IPS-NIHi11 (cell line): ENCODE measurements around the gene TLR5.

Experiments used
- DNase-seq: peaks from one replicate; pipeline ENCODE4 v3.0.0; 2012; ENCODE audit warnings: mixed read lengths, low spot score

TLR5 gene

DNA sequence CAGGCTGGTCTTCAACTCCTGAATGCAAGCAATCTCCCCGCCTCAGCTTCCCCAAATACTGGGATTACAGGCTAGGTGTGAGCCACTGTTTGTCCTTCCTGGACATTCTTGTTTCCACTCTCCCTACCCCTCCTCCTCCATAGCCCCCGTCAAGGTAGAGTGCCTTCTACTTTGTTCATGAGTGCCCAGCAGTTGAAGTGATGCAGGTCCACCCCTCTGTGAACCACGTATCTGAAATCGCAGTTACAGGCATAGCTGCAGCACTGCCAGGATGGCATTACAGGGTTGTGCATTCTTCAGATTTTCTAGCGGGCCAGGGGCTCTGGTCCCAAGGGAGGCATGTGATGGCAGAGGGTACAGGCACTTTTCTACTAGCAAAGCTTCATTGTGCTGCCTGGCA is 7.4 kb upstream of the TLR5 start:
- no peak for DNase-seq

DNA sequence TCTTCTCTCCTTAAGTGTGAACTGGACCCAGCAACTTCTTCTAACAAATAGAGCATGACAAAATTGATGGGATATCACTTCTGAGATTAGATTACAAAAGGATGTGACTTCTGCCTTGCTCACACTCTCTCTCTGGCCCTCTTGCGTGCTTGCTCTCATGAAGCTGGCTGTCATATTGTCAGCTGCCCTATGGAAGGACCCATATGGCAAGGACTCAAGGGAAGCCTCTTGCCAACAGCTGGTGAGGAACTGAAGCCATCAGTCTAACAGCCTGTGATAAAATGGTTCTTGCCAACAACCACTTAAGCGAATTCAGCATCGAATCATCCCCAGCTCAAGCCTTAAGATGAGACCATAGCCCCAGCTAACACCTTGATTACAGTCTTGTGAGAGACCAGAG is 4.8 kb upstream of the TLR5 start:
- DNase-seq: no peak

GRCh38 chr1:223147409-223147808 is 4.4 kb upstream of the TLR5 start:
- DNase-seq: no peak

- no peak for DNase-seq
Observed at GRCh38 chr1:223146745-223147144, 3.7 kb upstream of the TLR5 start.

DNA sequence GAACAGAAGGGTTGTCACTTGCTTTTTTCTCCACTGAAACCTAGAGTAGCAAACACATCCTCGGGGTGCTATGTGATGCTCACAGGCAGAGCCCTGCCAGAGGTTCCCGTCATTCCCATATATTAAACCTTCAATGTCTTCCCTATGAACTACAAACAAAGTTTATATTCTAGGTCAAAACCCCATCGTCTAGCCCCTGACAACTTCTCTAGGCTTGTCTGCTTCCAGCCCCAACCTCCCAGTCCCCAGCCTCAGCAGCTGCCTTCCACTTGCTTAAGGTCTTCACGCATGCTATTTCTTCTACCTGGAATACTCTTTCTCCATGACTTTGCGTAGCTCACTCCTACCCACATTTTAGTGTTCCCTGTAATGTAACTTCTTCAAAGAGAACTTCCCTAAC is 1.9 kb upstream of the TLR5 start:
- DNase-seq: no peak

DNA sequence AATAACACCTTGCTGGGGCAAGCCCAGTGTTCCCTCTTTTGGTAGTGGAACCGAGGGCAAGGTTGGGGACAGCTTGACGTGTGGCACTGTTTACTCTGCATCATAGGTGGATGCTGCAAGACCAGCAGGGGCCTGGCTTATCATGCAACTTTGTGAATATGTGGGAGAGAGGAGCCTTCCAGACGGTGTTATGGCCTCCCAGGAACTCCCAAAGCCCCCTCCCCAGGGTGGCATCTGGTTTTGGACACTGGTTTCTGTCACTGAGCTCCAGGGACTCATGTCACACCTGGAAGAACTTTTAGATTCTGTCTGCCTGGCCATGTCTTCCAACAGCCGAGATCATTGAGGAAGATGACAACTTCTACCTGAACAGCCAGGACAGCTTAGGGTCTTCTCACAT is 1.4 kb upstream of the TLR5 start:
- no peak for DNase-seq

DNA sequence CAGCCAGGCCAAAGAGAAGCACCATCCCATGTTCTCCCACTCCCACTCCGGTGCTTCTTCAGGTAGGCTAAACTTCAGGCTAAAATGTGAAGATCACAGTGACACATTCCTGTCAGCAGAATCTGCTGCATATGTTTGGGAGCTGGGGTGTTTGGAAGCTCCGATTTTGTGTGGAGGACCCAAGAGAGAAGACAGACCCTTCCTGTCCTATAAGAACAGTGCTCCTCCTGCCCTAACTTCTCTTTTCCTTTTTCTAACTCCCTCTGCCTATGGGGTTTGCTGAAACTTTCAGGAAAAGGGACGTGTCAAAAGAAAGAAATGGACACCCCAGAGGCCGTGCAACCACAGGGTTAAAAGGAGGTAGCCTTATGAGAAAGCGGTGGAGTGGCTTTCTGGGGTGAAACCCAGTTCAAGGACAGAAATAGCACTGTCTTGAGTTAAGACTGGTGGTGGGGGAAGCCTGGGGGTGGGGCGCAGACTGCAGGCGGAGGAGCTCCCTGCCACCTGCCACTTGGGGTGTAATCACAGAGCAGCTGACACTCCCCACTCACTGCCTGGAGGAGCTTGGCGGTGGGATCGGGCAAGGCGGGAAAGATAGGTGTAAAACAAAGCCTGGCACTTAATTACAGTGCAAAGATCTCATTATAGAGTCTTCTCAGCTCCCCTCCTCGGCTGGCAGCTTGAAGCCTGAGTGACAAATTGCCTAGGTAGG is 645 bp upstream of the TLR5 start:
- DNase-seq: peak; percentile 13

GRCh38 chr1:223142269-223142668 is 779 bp downstream of the TLR5 start:
- no peak for DNase-seq

DNA sequence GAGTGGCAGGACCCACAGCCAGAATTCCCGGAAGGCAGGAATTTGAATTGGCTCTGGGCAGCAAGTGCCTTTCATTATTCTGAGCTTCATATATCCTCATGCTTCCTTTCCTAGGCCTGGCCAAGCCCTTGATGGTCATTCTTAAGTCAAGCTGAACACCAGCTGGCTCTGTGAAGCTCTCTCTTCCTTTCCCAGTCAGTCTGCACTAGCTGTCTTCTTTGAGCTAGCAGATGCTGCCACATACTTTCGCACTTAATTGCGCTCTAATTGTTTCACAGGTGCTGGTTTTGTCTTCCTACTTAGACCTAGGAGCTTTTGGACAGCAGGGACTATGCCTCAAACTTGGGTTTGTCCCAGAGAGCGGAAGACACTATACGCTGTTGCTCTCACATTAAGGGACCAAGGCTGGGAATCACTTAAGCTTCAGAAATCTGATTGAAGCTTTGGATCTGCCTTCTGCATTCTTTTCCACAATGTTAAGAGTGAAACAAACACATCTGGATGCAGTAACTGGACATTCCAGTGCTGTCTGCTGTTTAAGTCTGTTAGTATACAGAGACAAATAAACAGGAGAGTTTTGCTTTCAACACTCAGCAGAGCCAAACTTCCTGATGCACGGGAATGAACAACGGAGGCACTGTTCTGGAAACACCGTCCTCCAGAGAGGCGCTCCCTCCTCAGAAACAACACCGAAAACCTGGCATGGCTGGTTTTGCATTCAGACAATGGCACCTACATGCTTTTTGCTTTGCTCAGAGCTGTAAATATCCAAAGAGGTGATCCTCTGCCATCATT is 2.2 kb downstream of the TLR5 start:
- no peak for DNase-seq

DNA sequence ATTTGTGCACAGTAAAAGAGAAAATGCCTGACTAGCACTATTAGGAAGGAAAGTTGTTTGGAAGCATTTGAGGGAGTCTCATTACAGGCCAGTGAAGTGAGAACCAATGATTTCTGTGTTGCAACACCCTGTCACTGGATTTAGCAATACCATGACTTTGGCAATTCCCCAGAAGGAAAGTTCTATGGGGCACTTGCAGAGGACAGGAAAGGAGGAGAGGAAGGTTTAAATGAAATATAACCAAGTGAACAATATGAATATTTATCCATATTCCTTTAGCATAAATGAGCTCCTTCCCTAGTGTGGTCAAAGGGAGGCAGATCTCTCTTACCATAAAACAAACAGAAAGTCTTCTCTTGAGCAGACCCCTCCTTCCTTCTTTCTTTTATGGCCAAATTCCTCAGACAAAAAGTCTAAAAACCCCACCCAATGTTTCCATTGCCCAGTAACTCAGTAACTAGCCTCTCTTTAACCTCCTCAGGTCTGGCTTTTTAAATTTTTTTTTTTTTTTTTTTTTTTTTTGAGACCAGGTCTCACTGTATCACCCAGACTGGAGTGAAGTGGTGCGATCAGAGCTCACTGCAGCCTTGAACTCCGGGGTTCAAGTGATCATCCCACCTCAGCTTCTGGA is 5.5 kb downstream of the TLR5 start:
- no peak for DNase-seq

DNA sequence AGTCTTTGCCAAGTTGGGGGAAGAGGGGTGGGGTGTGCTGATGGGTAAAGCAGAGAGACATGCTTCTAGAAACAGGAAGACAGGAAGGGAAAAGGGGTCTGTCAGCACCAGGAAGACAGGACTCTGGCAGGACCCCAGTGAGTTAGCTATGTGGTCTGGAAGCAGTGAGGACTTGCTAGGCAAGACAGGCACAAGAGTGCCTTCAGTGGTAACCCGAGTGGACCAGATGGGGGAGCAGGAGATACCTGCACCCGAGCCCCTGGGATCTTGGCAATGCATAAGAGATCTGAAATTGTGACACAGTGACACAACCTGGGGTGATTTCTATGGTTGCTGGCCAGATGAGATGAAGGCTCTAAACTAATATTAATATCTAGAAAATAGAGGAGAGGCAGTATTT is 7.0 kb downstream of the TLR5 start:
- DNase-seq: peak; percentile 44

- DNase-seq: no peak
Observed at GRCh38 chr1:223135176-223135942, 7.7 kb downstream of the TLR5 start.

- peak; percentile 92 for DNase-seq
Observed at GRCh38 chr1:223133824-223134435, 9.1 kb downstream of the TLR5 start.

DNA sequence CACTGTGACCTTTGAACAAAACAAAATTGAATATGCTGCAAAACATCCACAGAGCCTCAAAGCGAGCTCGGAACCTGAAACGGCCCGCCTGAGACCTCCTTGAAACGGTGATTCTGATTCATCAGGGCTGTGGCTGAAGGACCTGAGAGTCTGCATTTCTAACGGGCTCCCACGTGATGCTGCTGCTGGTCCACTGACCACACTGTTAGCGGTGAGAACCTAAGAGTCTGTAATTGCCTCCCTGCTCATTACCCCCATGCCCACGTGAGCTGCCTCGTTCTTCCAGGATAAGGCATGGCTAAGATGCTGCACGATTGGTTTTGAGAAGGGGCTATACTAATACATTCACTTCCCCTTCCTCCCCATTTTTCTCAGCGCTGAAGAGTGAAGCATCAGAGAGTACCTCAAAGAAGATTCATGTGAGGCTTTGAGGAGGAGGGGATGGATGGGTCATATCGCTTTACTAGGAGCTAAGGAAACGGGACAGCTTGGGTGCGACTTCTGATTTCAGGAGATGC is 9.7 kb downstream of the TLR5 start:
- no peak for DNase-seq

DNA sequence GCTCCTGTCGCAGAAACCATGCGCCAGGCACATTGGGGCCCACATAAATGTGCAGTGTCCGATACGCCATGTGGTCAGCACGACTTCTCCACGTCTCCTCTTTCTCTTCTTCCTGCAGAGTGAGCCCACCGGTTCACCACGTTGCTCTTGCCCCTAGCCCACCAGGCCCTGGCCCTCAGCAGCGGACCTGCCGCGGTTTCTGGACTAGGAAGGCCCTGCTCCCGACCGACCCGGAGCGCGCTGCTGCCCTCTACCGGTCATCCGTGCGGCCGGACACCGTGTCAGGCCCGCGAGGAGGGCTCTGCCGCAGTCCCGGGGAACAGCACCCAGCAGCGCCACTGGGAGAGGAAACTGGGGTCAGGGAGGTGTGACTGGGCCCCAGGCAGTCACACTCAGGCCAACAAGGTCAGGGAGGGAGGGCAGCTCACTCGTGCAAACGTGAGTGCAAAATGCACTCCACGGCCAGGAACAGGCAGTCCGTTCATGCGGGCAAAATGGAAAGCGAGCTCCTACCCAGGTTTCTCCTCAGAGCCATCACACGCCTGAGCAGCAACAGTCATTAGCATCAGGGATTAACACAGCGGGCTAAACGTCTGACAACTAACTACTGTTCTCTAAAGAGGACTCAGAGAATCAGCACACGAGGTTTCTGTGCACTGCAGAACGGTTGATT is 13.7 kb downstream of the TLR5 start:
- DNase-seq: peak; percentile 80

DNA sequence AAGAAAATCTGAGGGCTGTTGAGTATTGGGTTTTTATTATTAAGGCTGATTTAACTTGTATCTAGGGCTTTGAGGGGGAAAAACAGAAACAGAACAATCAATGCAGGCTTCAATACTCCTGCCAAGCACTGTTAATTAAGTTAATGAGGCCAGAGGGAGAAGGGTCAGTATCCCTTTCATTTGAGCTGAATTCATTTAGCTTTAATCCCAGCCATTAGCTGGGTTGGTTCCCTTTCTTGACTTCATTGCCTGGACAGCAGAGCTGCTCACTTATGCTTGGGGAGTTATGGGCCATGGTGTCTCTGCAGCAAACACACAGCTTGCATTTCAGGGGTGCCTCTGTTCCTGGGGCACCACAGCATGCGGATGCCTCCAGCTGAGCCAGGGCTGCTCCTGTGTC is 16.3 kb downstream of the TLR5 start:
- DNase-seq: no peak

DNA sequence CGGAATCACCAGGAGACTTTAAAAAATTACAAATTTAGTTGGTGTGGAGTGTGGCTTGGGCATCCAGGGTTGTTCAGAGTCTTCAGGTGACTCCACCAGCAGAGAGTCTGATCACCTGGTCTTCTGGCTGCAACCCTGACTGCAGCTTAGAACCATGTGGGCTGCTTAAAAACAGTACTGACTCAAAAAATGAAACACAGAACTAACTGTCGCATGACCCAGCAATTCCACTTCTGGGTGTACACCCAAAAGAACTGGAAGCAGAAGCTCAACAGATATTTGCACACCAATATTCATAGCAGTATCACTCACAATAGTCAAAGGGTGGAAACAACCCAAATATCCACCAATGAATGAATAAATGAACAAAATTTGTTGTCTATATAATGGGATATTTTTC is 17.3 kb downstream of the TLR5 start:
- DNase-seq: no peak

- no peak for DNase-seq
Observed at GRCh38 chr1:223123011-223123610, 19.9 kb downstream of the TLR5 start.

GRCh38 chr1:223118418-223118817 is 24.6 kb downstream of the TLR5 start:
- no peak for DNase-seq

DNA sequence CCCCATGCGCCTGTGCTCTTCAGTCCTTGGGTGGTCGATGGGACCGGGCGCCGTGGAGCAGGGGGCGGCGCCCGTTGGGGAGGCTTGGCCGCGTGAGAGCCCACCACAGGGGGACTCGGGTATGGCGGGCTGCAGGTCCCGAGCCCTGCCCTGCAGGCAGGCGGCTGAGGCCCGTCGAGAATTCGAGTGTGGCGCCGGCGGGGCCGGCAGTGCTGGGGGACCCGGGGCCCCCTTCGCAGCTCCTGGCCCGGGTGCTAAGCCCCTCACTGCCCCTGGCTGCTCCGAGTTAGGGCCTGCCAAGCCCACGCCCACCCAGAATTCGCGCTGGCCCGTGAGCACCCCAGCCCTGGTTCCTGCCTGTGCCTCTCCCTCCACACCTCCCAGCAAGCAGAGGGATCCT is 26.1 kb downstream of the TLR5 start:
- DNase-seq: no peak

DNA sequence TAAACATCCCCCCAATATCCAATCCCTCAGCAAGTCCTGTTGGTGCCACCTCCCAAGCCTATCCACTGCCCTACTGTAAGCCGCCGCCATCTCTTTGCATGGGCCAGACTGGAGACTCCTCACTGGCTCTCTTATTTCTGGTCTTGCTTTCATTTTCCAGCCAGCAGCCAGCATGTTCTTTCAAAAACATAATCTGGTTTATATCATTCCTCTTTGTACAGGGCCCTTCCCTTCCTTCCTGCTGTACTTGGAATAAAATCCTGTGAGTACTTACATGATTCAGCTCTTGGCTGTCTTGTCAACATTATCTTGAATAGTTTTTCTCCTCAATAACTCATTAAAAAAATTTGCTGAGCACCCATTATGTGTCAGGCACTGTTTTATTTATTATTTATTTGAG is 28.2 kb downstream of the TLR5 start:
- no peak for DNase-seq
